Panc1 (cell line): ENCODE measurements around the gene UBAP2L. TPM values are rescaled to one million over a fixed set of nuclear protein-coding genes. Genes with fewer than 3 reads are reported as not detected.

Experiments
- ATAC-seq: fragments of 200-7000 bp; cut with Tn5 transposase; 2 replicates; pipeline ENCODE4 v1.9.1; 2020; ENCODE audit warnings: mild to moderate bottlenecking, moderate library complexity
- BruUV-seq: library from RNA; stranded (reverse); fragments of 400-500 nt; replicated peaks from 2 replicates; lab custom pipeline; 2021; lab: Mats Ljungman, UMichigan
- CTCF ChIA-PET: fragments of 300-600 bp; sonication (Branson Sonifier 250); formaldehyde crosslinking; loops from one replicate; lab custom pipeline; 2022; ENCODE audit warnings: antibody characterized with exemption; lab: Charles Lee
- POLR2A ChIA-PET: fragments of 300-600 bp; sonication (Branson Sonifier 250); formaldehyde crosslinking; loops from one replicate; lab custom pipeline; 2022; ENCODE audit warnings: antibody characterized with exemption; lab: Charles Lee
- DNase-seq: peaks from one replicate; pipeline ENCODE4 v3.0.0-alpha.2; 2010; ENCODE audit warnings: low read depth, low spot score
- H3K27ac ChIP-seq: 2 replicates; pipeline ENCODE4 v1.5.1; 2011; ENCODE audit warnings: mild to moderate bottlenecking, low read length, inconsistent platforms
- H3K27me3 ChIP-seq: fragments of 200-500 bp; sonication (Bioruptor generic); 2 replicates; pipeline ENCODE4 v1.6.0; 2014; ENCODE audit warnings: low read length, inconsistent platforms; ENCODE audit not compliant: control insufficient read depth, insufficient read depth
- H3K36me3 ChIP-seq: fragments of 200-500 bp; sonication (Bioruptor generic); 2 replicates; pipeline ENCODE4 v1.5.1; 2014; ENCODE audit warnings: inconsistent platforms, mild to moderate bottlenecking, low read length, moderate library complexity; ENCODE audit not compliant: control insufficient read depth, insufficient read depth
- H3K4me1 ChIP-seq: 2 replicates; pipeline ENCODE4 v1.5.1; 2011; ENCODE audit warnings: inconsistent platforms, mild to moderate bottlenecking, low read length, moderate library complexity; ENCODE audit not compliant: control insufficient read depth, insufficient read depth
- H3K4me3 ChIP-seq, 2 experiments: 2 replicates each; pipeline ENCODE4 v1.5.1; 2011 to 2012; ENCODE audit warnings: low read depth in 2 of 2, low read length in 2 of 2, mild to moderate bottlenecking in 2 of 2, inconsistent platforms in 1 of 2, moderate library complexity in 1 of 2
- H3K9me3 ChIP-seq: fragments of 200-500 bp; sonication (Bioruptor generic); 2 replicates; pipeline ENCODE4 v1.5.1; 2014; ENCODE audit warnings: low read depth, mild to moderate bottlenecking, inconsistent platforms, low read length, moderate library complexity; ENCODE audit not compliant: control insufficient read depth, insufficient read depth
- CTCF ChIP-seq: fragments of 450-650 bp; IDR thresholded peaks from 2 replicates; pipeline ENCODE4 v1.5.1; 2017; ENCODE audit warnings: mild to moderate bottlenecking
- POLR2AphosphoS5 ChIP-seq: IDR thresholded peaks from 2 replicates; pipeline ENCODE4 v1.6.1; 2012; ENCODE audit warnings: mild to moderate bottlenecking, low read depth, low read length, moderate library complexity
- SIN3A ChIP-seq: IDR thresholded peaks from 2 replicates; pipeline ENCODE4 v1.6.1; 2012; ENCODE audit warnings: low read depth, mild to moderate bottlenecking, low read length, moderate library complexity, borderline replicate concordance; ENCODE audit not compliant: insufficient read depth
- TCF7L2 ChIP-seq: IDR thresholded peaks from 2 replicates; pipeline ENCODE4 v1.6.1; 2011; ENCODE audit warnings: mild to moderate bottlenecking, low read depth, low read length, inconsistent platforms
- in situ Hi-C: cut with HindIII; loops from 2 replicates; pipeline ENCODE4 v1.10.0; 2016; ENCODE audit warnings: low sequenced_read_pairs, low pct_unique_long_range_greater_than_20kb
- intact Hi-C: fragments of 100-400 bp; cut with micrococcal nuclease; formaldehyde crosslinking; loops from one replicate; pipeline ENCODE4 v1.10.0; 2022; ENCODE audit not compliant: unreplicated experiment
- total RNA-seq: library from RNA; stranded (reverse); gene quantifications from one replicate; pipeline ENCODE4 v1.2.1, GENCODE V29; 2021; ENCODE audit not compliant: unreplicated experiment
- TF ChIP-seq, protein P1 (sequence below), 2 experiments: IDR thresholded peaks; 2 replicates each; pipeline ENCODE4 v1.6.1; 2011 to 2012; ENCODE audit warnings: low read depth in 2 of 2, control low read depth in 1 of 2, low read length in 1 of 2, mild to moderate bottlenecking in 1 of 2, moderate library complexity in 1 of 2; ENCODE audit not compliant: insufficient read depth in 1 of 2

The UBAP2L gene
- total RNA-seq, 1 experiment from 2014 or later: 227 TPM

- Histone ChIP-seq H3K36me3 (peaks cover 40% of the 10 kb centered on the region), H3K27ac (no peak overlapping the region), H3K4me1 (no peaks in the 10 kb centered on the region), H3K4me3 (no peak overlapping the region), H3K27me3 (no peaks in the 10 kb centered on the region), H3K9me3 (no peaks in the 10 kb centered on the region)
- CTCF ChIA-PET: no interaction called here
- intact Hi-C loops (no loop called here), in situ Hi-C loops (no loop called here)
- ATAC-seq (no peak), DNase-seq (no peak)
- TF ChIP-seq, protein P1, sequence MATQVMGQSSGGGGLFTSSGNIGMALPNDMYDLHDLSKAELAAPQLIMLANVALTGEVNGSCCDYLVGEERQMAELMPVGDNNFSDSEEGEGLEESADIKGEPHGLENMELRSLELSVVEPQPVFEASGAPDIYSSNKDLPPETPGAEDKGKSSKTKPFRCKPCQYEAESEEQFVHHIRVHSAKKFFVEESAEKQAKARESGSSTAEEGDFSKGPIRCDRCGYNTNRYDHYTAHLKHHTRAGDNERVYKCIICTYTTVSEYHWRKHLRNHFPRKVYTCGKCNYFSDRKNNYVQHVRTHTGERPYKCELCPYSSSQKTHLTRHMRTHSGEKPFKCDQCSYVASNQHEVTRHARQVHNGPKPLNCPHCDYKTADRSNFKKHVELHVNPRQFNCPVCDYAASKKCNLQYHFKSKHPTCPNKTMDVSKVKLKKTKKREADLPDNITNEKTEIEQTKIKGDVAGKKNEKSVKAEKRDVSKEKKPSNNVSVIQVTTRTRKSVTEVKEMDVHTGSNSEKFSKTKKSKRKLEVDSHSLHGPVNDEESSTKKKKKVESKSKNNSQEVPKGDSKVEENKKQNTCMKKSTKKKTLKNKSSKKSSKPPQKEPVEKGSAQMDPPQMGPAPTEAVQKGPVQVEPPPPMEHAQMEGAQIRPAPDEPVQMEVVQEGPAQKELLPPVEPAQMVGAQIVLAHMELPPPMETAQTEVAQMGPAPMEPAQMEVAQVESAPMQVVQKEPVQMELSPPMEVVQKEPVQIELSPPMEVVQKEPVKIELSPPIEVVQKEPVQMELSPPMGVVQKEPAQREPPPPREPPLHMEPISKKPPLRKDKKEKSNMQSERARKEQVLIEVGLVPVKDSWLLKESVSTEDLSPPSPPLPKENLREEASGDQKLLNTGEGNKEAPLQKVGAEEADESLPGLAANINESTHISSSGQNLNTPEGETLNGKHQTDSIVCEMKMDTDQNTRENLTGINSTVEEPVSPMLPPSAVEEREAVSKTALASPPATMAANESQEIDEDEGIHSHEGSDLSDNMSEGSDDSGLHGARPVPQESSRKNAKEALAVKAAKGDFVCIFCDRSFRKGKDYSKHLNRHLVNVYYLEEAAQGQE (IDR thresholded peaks at IDR 0.05; ENCODE audit: insufficient read depth in 1 of 2, low read depth in 2 of 2, low read length in 1 of 2): no peak
- no peak for TF ChIP-seq POLR2AphosphoS5
- TF ChIP-seq TCF7L2: no peak
- no peak for TF ChIP-seq CTCF
- no peak for TF ChIP-seq SIN3A
- BruUV-seq: no TSS peak
- POLR2A ChIA-PET: no interaction called here
Measured at GRCh38 chr1:154265586-154265985, 44.8 kb downstream of the UBAP2L start.

GRCh38 chr1:154270833-154271232, 50.1 kb downstream of the UBAP2L start:
- ChIA-PET CTCF (no interaction called here), POLR2A (no interaction called here)
- in situ Hi-C loops (no loop called here), intact Hi-C loops (no loop called here)
- Histone ChIP-seq H3K36me3 (peaks cover 11% of the 10 kb centered on the region; the same call in 1 of the 2 replicates), H3K4me3 (no peak overlapping the region), H3K4me1 (peaks cover 5% of the 10 kb centered on the region; the same call in 1 of the 2 replicates), H3K9me3 (no peaks in the 10 kb centered on the region), H3K27ac (no peak overlapping the region; the same call in 1 of the 2 replicates), H3K27me3 (no peaks in the 10 kb centered on the region)
- TF ChIP-seq, protein P1 (IDR thresholded peaks at IDR 0.05; ENCODE audit: insufficient read depth in 1 of 2, low read depth in 2 of 2, low read length in 1 of 2): no peak
- TF ChIP-seq CTCF (no peak), TCF7L2 (no peak), SIN3A (no peak), POLR2AphosphoS5 (no peak)
- BruUV-seq: no TSS peak
- ATAC-seq: no peak
- DNase-seq: no peak
